DOHH2 (cell line): ENCODE measurements around the gene SBK1.

Experiments used
- H3F3A ChIP-seq: fragments of 200-600 bp; sonication (generic), shearing (Covaris generic); 2 replicates; pipeline ENCODE4 v1.6.0; 2016; ENCODE audit warnings: antibody characterized with exemption, mild to moderate bottlenecking; ENCODE audit not compliant: control insufficient read depth, insufficient read depth
- H3K27ac ChIP-seq: fragments of 200-600 bp; sonication (generic); 2 replicates; pipeline ENCODE4 v1.5.1; 2014; ENCODE audit warnings: low read depth, mild to moderate bottlenecking, low read length, moderate library complexity
- H3K27me3 ChIP-seq: fragments of 200-600 bp; sonication (generic); 2 replicates; pipeline ENCODE4 v1.6.1; 2014; ENCODE audit warnings: mild to moderate bottlenecking, low read length, mixed read lengths; ENCODE audit not compliant: control insufficient read depth
- H3K36me3 ChIP-seq: fragments of 200-600 bp; sonication (generic); 2 replicates; pipeline ENCODE4 v1.6.1; 2014; ENCODE audit warnings: mild to moderate bottlenecking, low read length, moderate library complexity, mixed read lengths; ENCODE audit not compliant: control insufficient read depth
- H3K4me1 ChIP-seq: fragments of 200-600 bp; sonication (generic); 2 replicates; pipeline ENCODE4 v1.6.1; 2014; ENCODE audit warnings: mild to moderate bottlenecking, low read length, mixed read lengths; ENCODE audit not compliant: control insufficient read depth
- H3K4me2 ChIP-seq: fragments of 200-600 bp; sonication (generic); 2 replicates; pipeline ENCODE4 v1.6.0; 2014; ENCODE audit warnings: mild to moderate bottlenecking, low read length, moderate library complexity
- H3K4me3 ChIP-seq: fragments of 200-600 bp; sonication (generic); 2 replicates; pipeline ENCODE4 v1.5.1; 2014; ENCODE audit warnings: mild to moderate bottlenecking, low read length, mixed read lengths
- H3K79me2 ChIP-seq: fragments of 200-600 bp; sonication (generic); 2 replicates; pipeline ENCODE4 v1.6.1; 2014; ENCODE audit warnings: mild to moderate bottlenecking, low read length, mixed read lengths; ENCODE audit not compliant: control insufficient read depth
- H3K9me2 ChIP-seq: fragments of 200-600 bp; sonication (generic); replicated peaks from 2 replicates; pipeline ENCODE4 v1.6.1; 2014; ENCODE audit warnings: mild to moderate bottlenecking, low read length, mixed read lengths; ENCODE audit not compliant: control insufficient read depth
- H3K9me3 ChIP-seq: fragments of 200-600 bp; sonication (generic); 2 replicates; pipeline ENCODE4 v1.6.1; 2014; ENCODE audit warnings: antibody characterized with exemption, low read length, mixed read lengths; ENCODE audit not compliant: control insufficient read depth, insufficient read depth
- H4K20me1 ChIP-seq: fragments of 200-600 bp; sonication (generic); 2 replicates; pipeline ENCODE4 v1.6.0; 2014; ENCODE audit warnings: low read depth, mild to moderate bottlenecking, antibody characterized with exemption, low read length, moderate library complexity; ENCODE audit not compliant: control insufficient read depth, insufficient read depth
- EZH2phosphoT487 ChIP-seq: fragments of 200-600 bp; sonication (generic); IDR thresholded peaks from 2 replicates; pipeline ENCODE4 v1.6.1; 2017; ENCODE audit warnings: borderline replicate concordance, mild to moderate bottlenecking, antibody characterized with exemption, low read length, moderate library complexity, mixed read lengths
- TF ChIP-seq, protein P1 (sequence below): fragments of 200-600 bp; sonication (generic); IDR thresholded peaks from one replicate; pipeline ENCODE4 v1.5.1; 2014; ENCODE audit warnings: antibody characterized with exemption, mild to moderate bottlenecking, low read depth, low read length; ENCODE audit not compliant: poor library complexity, severe bottlenecking

SBK1 gene

GRCh38 chr16:28267356-28267755 is 25.0 kb upstream of the SBK1 start:
- no peak for TF ChIP-seq EZH2phosphoT487
- TF ChIP-seq, protein P1, sequence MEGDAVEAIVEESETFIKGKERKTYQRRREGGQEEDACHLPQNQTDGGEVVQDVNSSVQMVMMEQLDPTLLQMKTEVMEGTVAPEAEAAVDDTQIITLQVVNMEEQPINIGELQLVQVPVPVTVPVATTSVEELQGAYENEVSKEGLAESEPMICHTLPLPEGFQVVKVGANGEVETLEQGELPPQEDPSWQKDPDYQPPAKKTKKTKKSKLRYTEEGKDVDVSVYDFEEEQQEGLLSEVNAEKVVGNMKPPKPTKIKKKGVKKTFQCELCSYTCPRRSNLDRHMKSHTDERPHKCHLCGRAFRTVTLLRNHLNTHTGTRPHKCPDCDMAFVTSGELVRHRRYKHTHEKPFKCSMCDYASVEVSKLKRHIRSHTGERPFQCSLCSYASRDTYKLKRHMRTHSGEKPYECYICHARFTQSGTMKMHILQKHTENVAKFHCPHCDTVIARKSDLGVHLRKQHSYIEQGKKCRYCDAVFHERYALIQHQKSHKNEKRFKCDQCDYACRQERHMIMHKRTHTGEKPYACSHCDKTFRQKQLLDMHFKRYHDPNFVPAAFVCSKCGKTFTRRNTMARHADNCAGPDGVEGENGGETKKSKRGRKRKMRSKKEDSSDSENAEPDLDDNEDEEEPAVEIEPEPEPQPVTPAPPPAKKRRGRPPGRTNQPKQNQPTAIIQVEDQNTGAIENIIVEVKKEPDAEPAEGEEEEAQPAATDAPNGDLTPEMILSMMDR, result no peak
- no peaks in the 10 kb centered on the region for H4K20me1 ChIP-seq

DNA sequence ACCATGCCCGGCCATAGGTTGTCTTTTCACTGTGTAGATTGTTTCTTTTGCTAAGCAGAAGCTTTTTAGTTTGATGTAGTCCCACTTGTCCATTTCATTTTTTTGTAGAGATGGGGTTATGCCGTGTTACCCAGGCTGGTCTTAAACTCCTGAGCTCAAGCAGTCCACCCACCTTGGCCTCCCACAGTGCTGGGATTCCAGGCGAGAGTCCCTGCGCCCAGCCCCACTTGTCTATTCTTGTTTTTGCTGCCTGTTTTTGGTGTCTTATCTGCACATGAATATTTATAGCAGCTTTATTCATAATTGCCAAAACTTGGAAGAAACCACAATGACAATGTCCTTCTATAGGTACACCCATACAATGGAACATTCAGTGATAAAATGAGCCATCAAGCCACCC is 18.8 kb upstream of the SBK1 start:
- Histone ChIP-seq H4K20me1 (no peaks in the 10 kb centered on the region), H3K27me3 (peaks cover 20% of the 10 kb centered on the region), H3K4me2 (no peak overlapping the region), H3K4me3 (no peak overlapping the region), H3K79me2 (no peaks in the 10 kb centered on the region), H3K36me3 (no peaks in the 10 kb centered on the region), H3K4me1 (peaks cover 8% of the 10 kb centered on the region), H3K27ac (no peak overlapping the region), H3K9me3 (no peaks in the 10 kb centered on the region), H3K9me2 (no peaks in the 10 kb centered on the region), H3F3A (no peaks in the 10 kb centered on the region)
- no peak for TF ChIP-seq EZH2phosphoT487
- TF ChIP-seq, protein P1, result no peak

More at GRCh38 chr16:28267356-28267755, 25.0 kb upstream of the SBK1 start:
- Histone ChIP-seq H3K36me3 (no peaks in the 10 kb centered on the region), H3K4me1 (0 out of 2 replicates have a peak, but pooled peaks cover 4% of the 10 kb centered on the region), H3K4me2 (no peak overlapping the region), H3K79me2 (no peaks in the 10 kb centered on the region), H3F3A (no peaks in the 10 kb centered on the region), H3K9me3 (no peaks in the 10 kb centered on the region), H3K4me3 (no peak overlapping the region), H3K27me3 (peaks cover 12% of the 10 kb centered on the region), H3K27ac (no peak overlapping the region), H3K9me2 (no peaks in the 10 kb centered on the region)

DNA sequence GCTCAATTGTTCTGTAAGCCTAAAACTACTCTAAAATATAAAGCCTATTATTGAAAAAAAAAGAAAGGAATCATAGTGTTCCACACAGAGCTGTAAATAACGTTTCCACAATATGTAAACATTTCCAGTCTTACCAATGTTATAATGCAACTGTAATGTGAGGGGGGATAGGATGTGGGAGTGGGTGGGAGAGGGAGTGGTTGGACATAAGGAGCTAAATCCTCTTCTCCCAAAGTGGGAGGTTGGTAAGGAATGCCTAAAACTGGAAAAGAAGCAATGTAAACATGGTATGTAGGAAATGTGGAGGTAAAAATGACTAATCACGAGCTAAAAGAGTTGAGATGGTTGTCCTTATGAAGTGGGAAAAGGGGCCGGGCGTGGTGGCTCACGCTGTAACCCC is 17.6 kb upstream of the SBK1 start:
- no peak overlapping the region for H3K27ac ChIP-seq
- no peaks in the 10 kb centered on the region for H4K20me1 ChIP-seq
- peaks cover 20% of the 10 kb centered on the region for H3K27me3 ChIP-seq
- H3K79me2 ChIP-seq, result no peaks in the 10 kb centered on the region
- no peak overlapping the region for H3K4me2 ChIP-seq
- no peaks in the 10 kb centered on the region for H3K36me3 ChIP-seq
- H3K4me1 ChIP-seq, result peaks cover 8% of the 10 kb centered on the region
- no peaks in the 10 kb centered on the region for H3F3A ChIP-seq
- H3K9me2 ChIP-seq, result no peaks in the 10 kb centered on the region
- no peak for TF ChIP-seq EZH2phosphoT487
- TF ChIP-seq, protein P1, result no peak
- H3K9me3 ChIP-seq, result no peaks in the 10 kb centered on the region
- no peak overlapping the region for H3K4me3 ChIP-seq
